LNCAP (cell line): Measurements from ENCODE around the gene FHIT.

Experiments
- TF ChIP-seq, protein P1 (sequence below): fragments of 450-650 bp; IDR thresholded peaks from 2 replicates; pipeline ENCODE4 v1.5.1; 2017; ENCODE audit warnings: mild to moderate bottlenecking

FHIT gene

DNA sequence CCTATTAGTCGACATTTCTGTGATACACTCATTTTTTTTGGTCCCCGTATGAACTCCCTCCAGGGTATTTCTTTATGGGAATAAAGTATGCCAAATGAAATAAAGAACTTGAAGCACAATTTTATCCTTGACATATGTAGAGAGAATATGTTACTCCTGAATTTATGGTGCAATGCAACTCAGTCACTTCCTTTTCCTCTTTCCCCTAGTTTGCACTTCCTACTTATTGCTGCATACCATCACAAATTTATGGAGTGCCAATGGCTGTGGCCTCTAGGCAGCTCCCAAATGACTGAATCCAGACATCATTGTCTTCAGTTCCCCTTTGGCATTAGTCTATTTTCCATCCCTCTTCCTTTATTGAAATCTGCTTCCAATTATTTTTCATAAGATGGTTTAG is 403.5 kb downstream of the FHIT start:
- TF ChIP-seq, protein P1, sequence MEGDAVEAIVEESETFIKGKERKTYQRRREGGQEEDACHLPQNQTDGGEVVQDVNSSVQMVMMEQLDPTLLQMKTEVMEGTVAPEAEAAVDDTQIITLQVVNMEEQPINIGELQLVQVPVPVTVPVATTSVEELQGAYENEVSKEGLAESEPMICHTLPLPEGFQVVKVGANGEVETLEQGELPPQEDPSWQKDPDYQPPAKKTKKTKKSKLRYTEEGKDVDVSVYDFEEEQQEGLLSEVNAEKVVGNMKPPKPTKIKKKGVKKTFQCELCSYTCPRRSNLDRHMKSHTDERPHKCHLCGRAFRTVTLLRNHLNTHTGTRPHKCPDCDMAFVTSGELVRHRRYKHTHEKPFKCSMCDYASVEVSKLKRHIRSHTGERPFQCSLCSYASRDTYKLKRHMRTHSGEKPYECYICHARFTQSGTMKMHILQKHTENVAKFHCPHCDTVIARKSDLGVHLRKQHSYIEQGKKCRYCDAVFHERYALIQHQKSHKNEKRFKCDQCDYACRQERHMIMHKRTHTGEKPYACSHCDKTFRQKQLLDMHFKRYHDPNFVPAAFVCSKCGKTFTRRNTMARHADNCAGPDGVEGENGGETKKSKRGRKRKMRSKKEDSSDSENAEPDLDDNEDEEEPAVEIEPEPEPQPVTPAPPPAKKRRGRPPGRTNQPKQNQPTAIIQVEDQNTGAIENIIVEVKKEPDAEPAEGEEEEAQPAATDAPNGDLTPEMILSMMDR = no peak

DNA sequence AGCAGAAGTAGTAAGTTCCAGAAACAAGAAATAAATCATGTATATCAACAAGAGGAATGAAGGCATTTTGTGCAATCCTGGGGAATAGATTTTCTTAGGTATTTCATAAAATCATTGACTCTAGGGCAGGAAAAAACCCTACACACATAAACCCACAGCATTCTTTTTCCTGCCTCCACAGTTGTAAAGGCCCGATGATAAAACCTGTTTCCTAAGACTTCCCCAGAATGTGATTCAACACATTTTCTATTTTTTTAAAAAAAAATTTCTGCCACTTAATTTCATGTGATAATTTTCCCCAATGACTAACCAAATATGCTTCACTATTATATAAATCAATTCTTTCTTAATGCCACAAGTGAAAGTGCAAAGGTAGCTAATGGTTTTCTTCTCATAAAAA is 407.0 kb downstream of the FHIT start:
- TF ChIP-seq, protein P1 = no peak

GRCh38 chr3:60841355-60841754 is 409.9 kb downstream of the FHIT start:
- TF ChIP-seq, protein P1 = no peak

DNA sequence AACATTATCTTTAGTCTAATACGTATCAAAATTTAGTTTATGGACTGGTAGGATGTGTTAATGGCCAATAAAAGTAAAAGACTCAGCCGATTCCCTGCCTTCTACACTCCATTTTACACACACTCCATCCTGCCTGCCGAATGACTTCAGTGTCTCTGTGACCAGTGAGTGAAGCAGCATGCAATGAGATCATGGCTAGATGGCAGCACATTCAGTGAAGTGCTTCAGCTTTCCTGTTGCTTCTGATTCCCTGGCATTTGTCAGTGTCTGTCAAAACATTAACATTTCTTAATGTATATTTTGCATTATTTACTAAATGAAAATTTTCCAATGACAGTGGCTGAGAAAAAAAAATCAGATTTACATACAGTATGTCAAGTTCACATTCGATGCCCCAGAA is 412.0 kb downstream of the FHIT start:
- TF ChIP-seq, protein P1 = no peak; the same call in 1 of the 2 replicates

GRCh38 chr3:60835796-60836195 is 415.5 kb downstream of the FHIT start:
- TF ChIP-seq, protein P1 = no peak

GRCh38 chr3:60829058-60829457 is 422.2 kb downstream of the FHIT start:
- TF ChIP-seq, protein P1 = no peak

DNA sequence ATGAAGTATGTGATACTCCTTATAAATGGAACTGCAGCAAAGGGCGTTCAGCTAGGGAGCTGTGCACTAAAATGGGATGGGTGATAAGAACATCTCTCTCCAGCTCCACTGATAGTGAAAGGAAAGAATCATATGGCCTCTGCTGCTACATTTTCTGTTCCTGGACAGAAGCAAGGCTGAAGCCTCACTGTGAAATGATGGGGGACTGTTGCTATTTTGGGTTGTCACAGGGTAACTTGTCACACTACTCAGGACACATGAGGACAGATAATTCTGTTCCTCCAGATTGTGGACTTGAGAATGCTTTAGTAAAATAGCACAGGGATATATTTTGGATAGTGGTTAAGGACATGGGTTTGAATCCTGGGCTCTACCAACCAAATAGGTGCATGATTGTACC is 423.6 kb downstream of the FHIT start:
- TF ChIP-seq, protein P1 = no peak

DNA sequence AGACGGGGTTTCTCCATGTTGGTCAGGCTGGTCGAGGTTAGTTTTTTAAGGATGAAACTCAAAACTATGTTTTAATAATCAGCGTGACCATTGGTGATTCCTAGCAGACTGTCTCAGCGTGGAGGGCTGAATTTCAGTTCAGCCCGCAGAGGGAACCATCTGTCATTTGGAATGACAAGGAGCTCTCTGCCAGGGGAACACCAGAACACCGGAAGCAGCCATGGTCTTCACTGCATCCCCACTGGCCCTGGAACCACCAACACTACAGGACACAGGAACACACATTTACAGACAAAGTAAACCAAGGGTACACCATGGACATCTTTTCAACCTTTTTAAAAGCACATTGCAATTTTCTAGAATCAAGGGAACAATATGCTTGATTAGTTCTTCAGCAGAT is 424.7 kb downstream of the FHIT start:
- TF ChIP-seq, protein P1 = no peak
